Measurements from ENCODE around the gene DDX49.
"Not testable (repeated sequence)": the region's sequence is repeated elsewhere in the genome, so short reads cannot be mapped to it uniquely, and the experiment has no call there.

DDX49 gene

GRCh38 chr19:18942692-18943091 lies 23.2 kb downstream of the DDX49 start:
- no peak for DNase-seq (ENCODE audit: low spot score)

GRCh38 chr19:18943465-18943864 lies 23.9 kb downstream of the DDX49 start:
- no peak for DNase-seq (ENCODE audit: low spot score)

DNA sequence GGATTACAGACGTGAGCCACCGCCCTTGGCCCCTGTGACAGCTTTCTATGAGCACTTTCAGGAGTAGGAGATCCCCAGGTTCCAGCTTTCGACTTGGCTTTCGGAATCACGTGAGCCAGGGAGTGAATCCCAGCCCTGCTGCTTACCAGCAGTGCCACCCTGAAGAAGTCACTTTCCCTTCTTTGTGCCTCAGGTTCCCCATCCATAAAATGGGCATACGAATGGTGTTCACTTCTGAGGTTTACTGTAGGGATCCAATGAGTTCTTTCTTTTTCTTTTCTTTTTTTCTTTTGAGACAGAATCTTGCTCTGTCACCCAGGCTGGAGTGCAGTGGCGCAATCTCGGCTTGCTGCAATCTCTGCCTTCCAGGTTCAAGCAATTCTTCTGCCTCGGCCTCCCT lies 25.8 kb downstream of the DDX49 start:
- no peak for DNase-seq (ENCODE audit: low spot score)

GRCh38 chr19:18946335-18946734 lies 26.8 kb downstream of the DDX49 start:
- no peak for DNase-seq (ENCODE audit: low spot score)

DNA sequence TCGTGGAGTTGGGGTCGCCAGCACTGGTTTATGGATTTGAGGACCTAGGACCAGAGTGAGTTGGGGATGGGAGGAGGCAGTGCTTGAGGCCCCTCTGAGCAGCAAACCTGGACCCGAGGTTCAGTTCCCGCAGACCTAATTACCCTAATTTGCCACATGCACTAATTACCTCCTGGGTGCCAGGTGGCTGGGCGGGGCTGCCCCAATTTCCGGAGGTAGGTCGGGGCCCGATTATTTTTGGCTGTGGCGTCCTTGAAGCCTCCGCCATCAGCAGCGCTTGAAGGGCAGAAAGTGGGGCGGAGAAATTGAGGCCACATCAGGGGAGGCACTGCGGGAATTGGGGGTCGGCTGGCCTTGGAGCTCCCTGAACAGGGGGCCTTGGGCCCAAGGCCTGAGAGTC lies 27.4 kb downstream of the DDX49 start:
- no peak for DNase-seq (ENCODE audit: low spot score)

DNA sequence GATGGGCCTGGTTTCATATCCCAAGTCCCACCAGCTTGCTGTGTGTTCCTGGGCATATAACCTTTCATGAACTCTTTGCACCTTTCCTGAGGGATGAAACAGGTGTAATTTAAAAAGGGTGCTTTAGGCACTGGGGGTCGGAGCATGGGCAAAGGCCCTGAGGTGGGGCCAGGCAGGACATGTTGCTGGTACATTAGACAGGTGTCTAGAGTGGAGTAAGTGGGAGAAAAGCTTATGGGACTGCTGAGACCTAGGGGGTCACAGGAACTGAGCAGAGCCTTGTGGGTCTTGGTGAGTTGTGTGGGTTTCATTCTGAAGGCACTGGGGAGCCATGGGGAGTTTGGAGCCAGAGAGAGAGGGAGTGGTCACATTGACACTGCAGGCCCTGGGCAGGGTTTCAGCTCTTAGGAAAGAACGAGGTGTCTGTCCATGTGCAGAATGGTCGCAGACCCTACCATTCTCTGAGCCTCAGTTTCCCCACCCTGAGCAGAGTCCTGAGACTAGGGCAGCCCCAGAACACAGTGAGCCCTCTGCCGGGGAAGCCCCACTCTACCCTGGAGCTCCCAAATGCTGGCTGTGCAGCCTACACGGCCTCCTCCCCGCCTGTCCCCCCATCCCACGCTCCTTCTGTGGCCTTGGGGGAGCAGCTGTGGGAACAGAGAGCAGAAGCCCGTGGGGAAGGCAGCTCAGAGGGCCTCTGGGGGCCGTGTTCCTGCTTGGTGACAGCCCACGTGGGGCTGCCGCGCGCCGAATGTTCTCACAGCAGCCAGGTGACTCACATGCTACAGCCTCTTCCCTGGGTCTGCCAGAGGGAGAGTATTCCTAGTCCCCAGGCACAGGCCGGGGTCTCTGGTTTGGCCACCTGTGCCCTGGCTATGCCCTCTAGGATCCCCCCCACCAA lies 28.8 kb downstream of the DDX49 start:
- DNase-seq (ENCODE audit: low spot score): peak; percentile 70

- no peak for DNase-seq (ENCODE audit: low spot score)
Observed at GRCh38 chr19:18948976-18949356, 29.5 kb downstream of the DDX49 start.

GRCh38 chr19:18949858-18950257 lies 30.3 kb downstream of the DDX49 start:
- no peak for DNase-seq (ENCODE audit: low spot score)

- DNase-seq (ENCODE audit: low spot score): no peak
Observed at GRCh38 chr19:18951721-18952281, 32.3 kb downstream of the DDX49 start.

GRCh38 chr19:18952364-18953003 lies 33.0 kb downstream of the DDX49 start:
- not testable (repeated sequence) for DNase-seq (ENCODE audit: low spot score)

GRCh38 chr19:18954094-18954493 lies 34.6 kb downstream of the DDX49 start:
- DNase-seq (ENCODE audit: low spot score): no peak

DNA sequence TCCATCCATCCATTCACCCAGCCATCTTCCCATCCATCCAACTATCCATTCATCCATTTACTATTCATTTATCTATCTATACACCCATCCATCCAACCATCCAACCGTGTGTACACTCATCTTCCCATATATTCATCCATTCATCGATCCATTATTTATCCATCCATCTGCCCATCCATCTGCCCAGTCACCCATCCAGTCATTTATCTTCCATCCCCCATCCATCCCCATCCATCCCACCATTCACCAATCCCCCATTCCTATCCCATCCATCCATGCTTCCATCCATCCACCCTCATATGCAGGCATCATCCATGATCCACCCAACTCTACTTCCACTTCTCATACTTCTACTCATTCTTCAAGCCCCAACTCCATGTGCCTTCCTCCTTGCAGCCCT lies 35.5 kb downstream of the DDX49 start:
- no peak for DNase-seq (ENCODE audit: low spot score)

- no peak for DNase-seq (ENCODE audit: low spot score)
Observed at GRCh38 chr19:18960370-18960769, 40.9 kb downstream of the DDX49 start.

- no peak for DNase-seq (ENCODE audit: low spot score)
Observed at GRCh38 chr19:18961767-18962620, 42.5 kb downstream of the DDX49 start.

DNA sequence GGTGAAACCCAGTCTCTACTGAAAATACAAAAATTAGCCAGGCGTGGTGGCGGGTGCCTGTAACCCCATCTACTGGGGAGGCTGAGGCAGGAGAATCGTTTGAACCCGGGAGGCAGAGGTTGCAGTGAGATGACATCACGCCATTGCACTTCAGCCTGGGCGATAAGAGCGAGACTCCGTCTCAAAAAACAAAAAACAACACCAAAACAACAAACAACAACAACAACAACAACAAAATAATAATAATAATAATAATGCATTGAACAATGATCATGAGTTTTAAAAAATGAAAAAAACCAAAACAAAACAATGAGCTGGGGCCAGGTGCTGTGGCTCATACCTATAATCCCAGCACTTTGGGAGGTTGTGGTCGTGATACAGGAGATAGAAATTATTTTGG lies 44.6 kb downstream of the DDX49 start:
- no peak for DNase-seq (ENCODE audit: low spot score)

DNA sequence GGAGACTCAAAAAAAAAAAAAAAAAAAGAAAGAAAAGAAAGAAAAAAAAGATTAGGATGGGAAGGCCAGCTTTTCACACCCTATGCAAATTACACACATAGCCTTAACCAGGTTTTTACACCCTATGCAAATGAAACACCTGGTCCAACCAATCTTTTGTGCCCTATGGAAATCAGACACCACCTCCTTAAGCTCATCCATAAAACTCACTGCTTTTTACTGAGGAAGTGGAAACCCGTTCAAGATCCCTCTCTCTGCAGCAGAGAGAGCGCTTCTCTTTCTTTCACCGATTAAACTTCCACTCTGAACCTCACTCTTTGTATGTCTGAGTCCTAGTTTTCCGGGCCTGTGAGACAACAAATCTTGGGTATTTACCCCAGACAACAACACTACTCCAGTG lies 46.8 kb downstream of the DDX49 start:
- DNase-seq (ENCODE audit: low spot score): no peak

- DNase-seq (ENCODE audit: low spot score): peak; percentile 32
Observed at GRCh38 chr19:18967358-18968146, 48.0 kb downstream of the DDX49 start.

GRCh38 chr19:18969931-18970659 lies 50.6 kb downstream of the DDX49 start:
- no peak for DNase-seq (ENCODE audit: low spot score)

- DNase-seq (ENCODE audit: low spot score): no peak
Observed at GRCh38 chr19:18972301-18972811, 52.8 kb downstream of the DDX49 start.

- DNase-seq (ENCODE audit: low spot score): no peak
Observed at GRCh38 chr19:18972851-18973250, 53.3 kb downstream of the DDX49 start.

- DNase-seq (ENCODE audit: low spot score): no peak
Observed at GRCh38 chr19:18975011-18975410, 55.5 kb downstream of the DDX49 start.
